ENCODE data around the gene IRAK2. TPM values are rescaled to one million over a fixed set of nuclear protein-coding genes. Genes with fewer than 3 reads are reported as not detected.

Gene IRAK2
- total RNA-seq, 1 donor from 2014 or later = 0.44 TPM

GRCh38 chr3:10273702-10274305 is 109.1 kb downstream of the IRAK2 start:
- H3K4me3 Mint-ChIP-seq = no peak overlapping the region
- DNase-seq (ENCODE audit: low read depth, low spot score) = no peak
- no peaks in the 10 kb centered on the region for H3K9me3 Mint-ChIP-seq
- no peaks in the 10 kb centered on the region for H3K27me3 Mint-ChIP-seq (ENCODE audit: low read depth)
- peaks cover 18% of the 10 kb centered on the region for H3K4me1 Mint-ChIP-seq
- no peak overlapping the region for H3K27ac Mint-ChIP-seq (ENCODE audit: unreplicated experiment)
- TF ChIP-seq CTCF (conservative IDR thresholded peaks at IDR 0.05) = no peak
- H3K36me3 Mint-ChIP-seq (ENCODE audit: low read depth) = peaks cover 1% of the 10 kb centered on the region

DNA sequence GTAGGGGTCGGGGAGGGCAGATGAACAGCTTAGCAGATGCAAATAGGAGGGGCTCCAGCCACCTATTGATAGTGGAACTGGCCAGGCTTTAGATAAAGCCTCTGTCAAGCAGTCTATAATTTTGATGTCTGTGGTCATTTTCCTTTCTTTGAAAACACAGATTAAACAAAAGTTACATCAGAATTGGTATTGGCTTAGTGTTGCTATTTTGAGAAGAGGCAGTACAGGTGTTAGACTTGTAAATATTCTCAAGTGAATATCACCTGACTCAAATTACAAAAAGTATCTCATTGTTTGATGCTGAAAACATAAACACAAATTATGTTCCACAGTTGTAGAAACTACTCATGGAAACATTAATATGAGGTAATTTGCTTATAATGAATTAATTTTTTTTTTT is 109.9 kb downstream of the IRAK2 start:
- no peak for DNase-seq (ENCODE audit: low read depth, low spot score)
- H3K27ac Mint-ChIP-seq (ENCODE audit: unreplicated experiment) = no peak overlapping the region
- H3K4me3 Mint-ChIP-seq = no peak overlapping the region
- H3K27me3 Mint-ChIP-seq (ENCODE audit: low read depth) = no peaks in the 10 kb centered on the region
- no peak for TF ChIP-seq CTCF (conservative IDR thresholded peaks at IDR 0.05)
- no peaks in the 10 kb centered on the region for H3K9me3 Mint-ChIP-seq
- H3K4me1 Mint-ChIP-seq = peaks cover 18% of the 10 kb centered on the region
- H3K36me3 Mint-ChIP-seq (ENCODE audit: low read depth) = peaks cover 2% of the 10 kb centered on the region

DNA sequence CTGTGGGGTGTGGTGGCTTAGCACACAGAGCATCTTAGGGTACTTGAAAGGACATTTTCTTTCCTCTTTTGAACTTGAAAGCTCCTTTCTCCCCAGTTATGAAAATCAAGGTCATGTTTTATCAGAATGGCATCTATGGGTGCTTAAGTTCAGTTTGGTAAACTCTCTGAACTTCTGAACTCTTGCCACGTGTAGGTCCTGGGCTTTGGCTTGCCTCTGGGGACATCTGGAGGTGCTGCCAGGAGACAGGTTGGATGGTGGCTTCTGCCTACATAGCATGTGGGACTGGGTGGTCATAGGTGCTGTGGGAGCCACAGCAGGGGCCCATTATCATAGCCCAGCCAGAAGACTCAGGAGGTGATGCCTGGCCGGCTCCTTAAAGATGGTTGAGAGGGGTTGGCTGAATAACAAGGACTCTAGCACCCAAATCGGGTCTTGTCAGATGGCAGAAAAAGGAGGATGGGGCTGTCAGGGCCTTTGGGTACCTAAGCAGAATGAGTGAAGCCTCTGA is 112.5 kb downstream of the IRAK2 start:
- peaks cover 18% of the 10 kb centered on the region for H3K4me1 Mint-ChIP-seq
- no peak overlapping the region for H3K27ac Mint-ChIP-seq (ENCODE audit: unreplicated experiment)
- H3K36me3 Mint-ChIP-seq (ENCODE audit: low read depth) = peaks cover 2% of the 10 kb centered on the region
- no peak for TF ChIP-seq CTCF (conservative IDR thresholded peaks at IDR 0.05)
- no peak for DNase-seq (ENCODE audit: low read depth, low spot score)
- H3K9me3 Mint-ChIP-seq = no peaks in the 10 kb centered on the region
- H3K27me3 Mint-ChIP-seq (ENCODE audit: low read depth) = no peaks in the 10 kb centered on the region
- H3K4me3 Mint-ChIP-seq = no peak overlapping the region

DNA sequence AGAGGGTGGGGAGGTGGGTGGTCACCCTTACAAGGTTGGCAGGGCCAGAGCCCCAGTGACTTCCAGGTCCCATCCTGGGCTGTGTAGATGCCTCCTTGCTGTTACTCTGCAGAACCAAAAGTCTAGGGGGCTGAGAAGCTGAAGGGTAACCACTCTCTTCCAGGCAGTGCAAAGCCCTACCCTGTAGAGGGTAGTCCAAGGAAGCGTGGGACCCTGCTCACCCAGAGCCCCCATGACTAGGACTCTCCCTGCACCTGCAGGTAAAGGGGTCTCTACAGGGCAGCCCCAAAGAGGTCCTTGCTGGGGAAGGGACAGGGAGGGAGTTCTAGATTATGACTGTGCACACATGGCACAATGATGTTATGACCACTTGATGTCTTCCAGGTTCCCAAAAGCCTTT is 113.8 kb downstream of the IRAK2 start:
- peaks cover 2% of the 10 kb centered on the region for H3K36me3 Mint-ChIP-seq (ENCODE audit: low read depth)
- H3K4me3 Mint-ChIP-seq = no peak overlapping the region
- H3K4me1 Mint-ChIP-seq = peaks cover 10% of the 10 kb centered on the region
- H3K27me3 Mint-ChIP-seq (ENCODE audit: low read depth) = no peaks in the 10 kb centered on the region
- H3K9me3 Mint-ChIP-seq = no peaks in the 10 kb centered on the region
- H3K27ac Mint-ChIP-seq (ENCODE audit: unreplicated experiment) = no peak overlapping the region
- no peak for TF ChIP-seq CTCF (conservative IDR thresholded peaks at IDR 0.05)
- DNase-seq (ENCODE audit: low read depth, low spot score) = no peak

DNA sequence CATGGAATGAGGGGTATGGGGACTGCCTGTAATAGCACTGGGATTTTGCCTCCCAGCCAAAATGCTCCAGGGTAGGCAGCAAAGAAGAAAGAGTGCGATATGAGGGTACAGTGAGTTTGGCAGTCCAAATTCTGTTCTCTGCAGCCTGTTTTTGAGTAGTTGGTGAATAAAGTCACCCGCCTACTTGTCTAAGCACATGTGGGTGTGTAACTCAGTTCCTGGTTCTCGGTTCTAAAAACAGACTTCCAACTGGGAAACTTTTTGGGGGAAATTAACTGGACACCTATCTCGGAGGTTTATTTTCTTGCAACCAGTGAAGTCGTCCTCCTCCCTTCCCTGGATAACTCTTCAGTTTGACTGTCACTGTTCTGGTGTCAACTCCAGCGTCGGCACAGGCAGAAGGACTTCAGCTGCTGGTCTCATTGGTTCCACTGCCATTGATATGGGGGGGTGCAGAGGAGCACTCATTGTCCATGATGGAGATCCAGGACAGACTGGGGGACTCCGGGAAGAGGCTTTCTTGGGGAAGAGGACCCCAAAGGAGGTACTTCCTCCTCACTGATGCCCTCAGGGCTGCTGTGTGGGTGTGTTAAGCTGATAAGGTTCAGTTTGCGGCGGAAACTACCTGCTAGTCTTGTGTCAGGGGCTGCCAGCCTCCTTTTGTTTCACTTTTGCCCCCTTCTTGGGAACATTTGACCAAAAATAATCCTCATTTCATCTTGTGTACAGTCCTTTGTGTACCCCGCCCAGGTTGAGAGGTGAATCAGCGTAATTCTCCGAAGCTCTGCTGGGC is 114.9 kb downstream of the IRAK2 start:
- Mint-ChIP-seq H3K9me3 (no peaks in the 10 kb centered on the region), H3K4me3 (no peak overlapping the region), H3K27me3 (ENCODE audit: low read depth) (no peaks in the 10 kb centered on the region), H3K27ac (ENCODE audit: unreplicated experiment) (no peak overlapping the region), H3K4me1 (peaks cover under 1% of the 10 kb centered on the region), H3K36me3 (ENCODE audit: low read depth) (peaks cover 2% of the 10 kb centered on the region)
- no peak for TF ChIP-seq CTCF (conservative IDR thresholded peaks at IDR 0.05)
- no peak for DNase-seq (ENCODE audit: low read depth, low spot score)

Measured in neural crest cell (in vitro differentiated cells).